H1 (cell line): ENCODE results near the gene UFD1. TPM values are rescaled to one million over a fixed set of nuclear protein-coding genes. Genes with fewer than 3 reads are reported as not detected.

Experiments used
- CBX8 ChIP-seq: fragments of 300-800, 300-1000 bp; sonication (generic); IDR thresholded peaks from 2 replicates; pipeline ENCODE4 v1.7.1; 2016; ENCODE audit warnings: low read depth, low read length, borderline replicate concordance
- polyA plus RNA-seq, 7 experiments: library from polyadenylated mRNA; depleted of rRNA in 3 of 7; stranded (reverse) in 5 of 7; unstranded in 2 of 7; fragments of >200 nt in 5 of 7; fragments of 200-250 nt in 2 of 7; gene quantifications; 1 replicate in 5 of 7; 2 replicates in 1 of 7; 4 replicates in 1 of 7; pipeline versions ENCODE4 v1.2.1 to v1.2.3, GENCODE V29; 2011 to 2013; ENCODE audit warnings: missing spikeins in 2 of 7, mixed read lengths in 2 of 7
- total RNA-seq: library from RNA; stranded (reverse); fragmentation: NEBNext Ultra II Directional; extraction: Animal tissue kit (Norgen Biotek cat#: 25700); gene quantifications from 2 replicates; pipeline ENCODE4 v1.2.1, GENCODE V29; 2021

The UFD1 gene
- total and polyA plus RNA-seq, 2 of the 8 experiments (the other 6 are each of a cell fraction or from before 2014, with no cell fraction given), result 74.6 to 116 TPM

DNA sequence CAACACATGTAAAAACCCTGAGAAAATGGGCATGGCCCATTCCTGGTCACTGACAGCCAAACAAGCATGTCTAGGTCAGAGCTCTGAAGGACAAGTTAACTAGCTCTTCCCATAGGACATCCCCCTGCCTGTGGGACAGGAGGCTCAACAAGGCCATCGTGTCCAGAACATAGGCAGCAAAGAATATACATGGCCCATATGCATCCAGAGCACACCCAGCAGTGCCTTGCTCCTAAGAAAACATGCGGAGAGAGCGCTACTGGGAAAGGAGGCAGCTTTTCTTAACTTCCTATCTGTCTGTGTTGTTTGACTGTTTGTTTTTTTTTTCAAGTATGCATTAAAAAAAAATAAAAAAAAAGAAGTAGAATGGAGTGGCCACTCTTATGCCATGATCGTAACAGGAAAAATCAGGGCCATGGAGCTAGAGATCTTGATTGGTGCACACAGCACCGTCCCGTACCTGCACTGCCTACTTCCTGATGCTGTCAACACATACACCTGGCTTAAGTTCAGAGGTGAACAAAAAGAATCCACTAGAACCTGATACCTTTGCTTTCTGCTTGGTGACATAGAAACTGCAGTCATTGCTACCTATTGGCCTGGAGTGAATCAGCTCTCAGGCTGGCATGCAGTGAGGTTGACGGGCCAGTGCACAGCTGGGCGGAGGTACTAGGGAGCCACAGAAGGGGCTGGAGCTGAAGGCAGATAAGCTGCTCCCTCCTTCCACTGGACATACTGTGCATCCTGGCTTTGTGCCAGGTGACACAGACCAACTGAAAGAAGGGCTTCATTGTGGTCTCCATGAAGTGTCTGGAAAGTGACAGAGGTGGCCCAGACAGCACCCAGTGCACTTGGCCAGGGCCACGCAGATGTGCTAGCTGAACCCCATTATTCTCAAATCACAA is 11.9 kb downstream of the UFD1 start (continued):
- TF ChIP-seq CBX8, result no peak
